HAP-1 (cell line): Measurements from ENCODE around the gene HPGDS.
"Not testable (repeated sequence)": the region's sequence is repeated elsewhere in the genome, so short reads cannot be mapped to it uniquely, and the experiment has no call there.

Experiments used
- DNase-seq, 2 experiments: peaks; one replicate each; pipeline ENCODE4 v3.0.0-alpha.2; 2016 to 2020; ENCODE audit warnings: low spot score in 2 of 2
- H3K27me3 ChIP-seq: fragments of 250-450 bp; sonication (Bioruptor Pico); 2 replicates; pipeline ENCODE4 v1.5.1; 2020; ENCODE audit warnings: low read depth, mild to moderate bottlenecking, moderate library complexity
- H3K36me3 ChIP-seq: fragments of 250-450 bp; sonication (Bioruptor Pico); replicated peaks from 2 replicates; pipeline ENCODE4 v1.5.1; 2020; ENCODE audit warnings: mild to moderate bottlenecking
- H3K4me1 ChIP-seq: fragments of 250-450 bp; sonication (Bioruptor Pico); 2 replicates; pipeline ENCODE4 v1.5.1; 2020; ENCODE audit warnings: mild to moderate bottlenecking
- H3K4me3 ChIP-seq: fragments of 250-450 bp; sonication (Bioruptor Pico); 2 replicates; pipeline ENCODE4 v1.5.1; 2020; ENCODE audit warnings: mild to moderate bottlenecking, moderate library complexity
- H3K9me3 ChIP-seq: fragments of 250-450 bp; sonication (Bioruptor Pico); 2 replicates; pipeline ENCODE4 v1.5.1; 2020; ENCODE audit warnings: mild to moderate bottlenecking, moderate library complexity
- in situ Hi-C: fragments of 300-500 bp; cut with MboI; formaldehyde crosslinking; loops from 3 replicates; pipeline ENCODE4 v1.14.3; 2020; ENCODE audit warnings: low sequenced_read_pairs, inconsistent platforms, mixed read lengths

HPGDS gene

DNA sequence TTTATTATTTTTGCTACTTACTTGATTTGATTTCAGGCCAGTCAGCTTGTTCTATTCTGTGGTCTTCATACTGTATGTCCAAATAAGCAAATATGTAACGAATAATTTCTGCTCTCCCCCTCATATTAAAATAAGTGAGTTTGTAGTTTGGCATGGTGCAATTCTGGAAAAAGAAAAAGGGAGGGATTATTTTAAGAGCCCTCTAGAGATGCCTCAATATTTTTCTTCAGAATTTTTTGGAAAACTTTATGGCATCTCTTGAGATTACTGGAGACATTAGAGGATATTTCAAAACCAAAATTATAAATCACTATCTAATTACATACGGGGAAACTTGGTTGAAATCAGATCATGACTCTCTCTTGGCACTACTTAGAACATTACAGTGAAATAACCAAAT, 8.2 kb downstream of the HPGDS start:
- in situ Hi-C loops = no loop called here
- DNase-seq = no peak
- H3K4me1 ChIP-seq = no peaks in the 10 kb centered on the region

DNA sequence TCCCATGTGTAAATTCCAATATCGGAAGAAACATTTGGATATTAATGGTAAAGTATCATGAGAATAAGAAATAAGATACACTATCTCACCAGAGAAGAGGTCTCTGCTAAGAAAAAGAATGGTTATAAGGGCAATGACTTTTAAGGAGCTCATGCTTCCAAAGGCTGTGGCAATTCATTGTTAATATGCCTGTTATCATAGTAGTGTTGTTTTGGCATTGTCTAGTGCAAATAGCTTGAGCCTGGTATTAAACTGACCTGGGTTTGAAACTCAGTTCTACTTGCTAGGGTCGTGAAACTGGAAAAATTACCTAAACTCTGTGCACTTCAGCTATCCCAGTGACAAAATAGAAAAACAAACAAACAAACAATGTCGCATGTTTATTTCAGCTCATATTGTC, 8.8 kb downstream of the HPGDS start:
- no peaks in the 10 kb centered on the region for H3K36me3 ChIP-seq
- no peaks in the 10 kb centered on the region for H3K4me1 ChIP-seq
- no peak for DNase-seq
- no peaks in the 10 kb centered on the region for H3K9me3 ChIP-seq
- H3K27me3 ChIP-seq = no peaks in the 10 kb centered on the region
- H3K4me3 ChIP-seq = no peak overlapping the region
- in situ Hi-C loops = no loop called here

More for the DNA sequence above, 8.2 kb downstream of the HPGDS start:
- no peak overlapping the region for H3K4me3 ChIP-seq
- H3K36me3 ChIP-seq = no peaks in the 10 kb centered on the region
- no peaks in the 10 kb centered on the region for H3K27me3 ChIP-seq
- no peaks in the 10 kb centered on the region for H3K9me3 ChIP-seq

DNA sequence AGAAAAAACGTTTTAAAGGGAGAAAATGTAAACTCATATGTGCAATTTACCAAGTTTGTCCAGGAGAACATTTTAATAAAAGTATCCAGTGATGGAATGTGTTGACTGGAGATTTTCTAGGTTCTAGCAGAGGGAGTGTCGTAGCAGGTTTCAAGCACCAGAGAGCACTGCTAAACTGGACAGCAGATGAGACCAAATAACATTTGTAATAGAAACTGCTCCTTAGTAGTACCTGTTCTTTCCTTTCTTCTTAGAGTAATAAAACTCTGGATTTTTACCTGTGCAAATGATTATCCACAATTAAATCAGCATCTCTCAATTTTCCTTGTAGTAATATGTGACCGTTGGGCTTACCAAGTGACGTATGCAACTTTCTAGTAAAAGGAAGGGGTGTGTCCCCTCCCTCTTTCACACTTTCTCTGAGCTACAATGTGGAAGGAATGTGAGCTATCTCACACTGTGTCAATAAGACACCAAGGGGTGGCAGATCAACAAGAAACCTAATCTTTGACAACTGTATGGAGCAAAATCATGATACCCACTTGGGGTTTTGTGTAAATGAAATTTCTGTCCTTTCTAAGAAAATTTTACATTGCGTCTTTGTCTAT, 9.5 kb downstream of the HPGDS start:
- Histone ChIP-seq H3K9me3 (no peaks in the 10 kb centered on the region), H3K4me3 (no peak overlapping the region), H3K4me1 (no peaks in the 10 kb centered on the region), H3K36me3 (no peaks in the 10 kb centered on the region), H3K27me3 (no peaks in the 10 kb centered on the region)
- no peak for DNase-seq
- in situ Hi-C loops = no loop called here

DNA sequence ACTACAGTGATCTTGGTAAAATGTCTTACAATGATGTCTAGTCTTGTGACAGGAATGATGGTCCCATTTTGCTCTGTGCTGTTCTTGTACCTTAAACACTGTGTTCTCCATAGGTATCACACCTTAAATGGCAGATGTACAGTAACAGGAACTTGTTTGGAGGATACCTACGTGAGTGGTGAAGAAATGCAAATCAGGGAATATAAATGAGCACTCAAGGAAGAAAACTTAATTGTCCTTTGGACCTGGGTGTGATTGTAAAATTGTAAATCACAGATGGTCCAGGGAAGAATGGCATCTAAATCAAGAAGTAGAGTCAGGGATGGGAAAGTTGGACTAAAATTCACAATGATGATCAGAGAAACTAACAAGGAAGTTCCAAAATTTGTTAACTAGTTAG, 12.7 kb downstream of the HPGDS start:
- DNase-seq = no peak
- Histone ChIP-seq H3K9me3 (peaks cover 6% of the 10 kb centered on the region), H3K27me3 (no peaks in the 10 kb centered on the region), H3K36me3 (no peaks in the 10 kb centered on the region), H3K4me3 (no peak overlapping the region), H3K4me1 (no peaks in the 10 kb centered on the region)
- in situ Hi-C loops = no loop called here

DNA sequence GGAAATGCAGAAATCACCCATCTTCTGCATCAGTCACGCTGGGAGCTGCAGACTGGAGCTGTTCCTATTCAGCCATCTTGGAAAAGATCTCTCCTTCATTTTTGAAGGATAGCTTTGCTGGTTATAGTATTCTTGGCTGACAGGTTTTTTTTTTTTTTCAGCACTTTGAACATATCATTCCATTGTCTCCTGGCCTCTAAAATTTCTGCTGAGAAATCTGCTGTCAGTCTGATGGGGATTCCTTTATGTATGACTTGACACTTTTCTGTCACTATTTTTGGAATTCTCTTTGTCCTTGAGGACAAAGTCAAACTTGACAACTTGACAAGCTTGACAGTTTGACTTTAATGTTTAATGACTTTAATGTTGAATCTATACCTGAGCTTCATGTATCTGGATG, 16.8 kb downstream of the HPGDS start:
- no peaks in the 10 kb centered on the region for H3K27me3 ChIP-seq
- H3K9me3 ChIP-seq = peaks cover 6% of the 10 kb centered on the region
- DNase-seq = no peak
- no peak overlapping the region for H3K4me3 ChIP-seq
- no peaks in the 10 kb centered on the region for H3K36me3 ChIP-seq
- in situ Hi-C loops = no loop called here
- H3K4me1 ChIP-seq = no peaks in the 10 kb centered on the region

DNA sequence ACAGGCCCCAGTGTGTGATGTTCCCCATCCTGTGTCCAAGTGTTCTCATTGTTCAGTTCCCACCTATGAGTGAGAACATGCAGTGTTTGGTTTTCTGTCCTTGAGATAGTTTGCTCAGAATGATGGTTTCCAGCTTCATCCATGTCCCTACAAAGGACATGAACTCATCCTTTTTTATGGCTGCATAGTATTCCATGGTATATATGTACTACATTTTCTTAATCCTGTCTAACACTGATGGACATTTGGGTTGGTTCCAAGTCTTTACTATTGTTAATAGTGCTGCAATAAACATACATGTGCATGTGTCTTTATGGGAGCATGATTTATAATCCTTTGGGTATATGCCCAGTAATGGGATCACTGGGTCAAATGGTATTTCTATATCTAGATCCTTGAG, 22.7 kb downstream of the HPGDS start:
- DNase-seq, H3K9me3 ChIP-seq, H3K27me3 ChIP-seq, in situ Hi-C loops, H3K4me1 ChIP-seq, H3K36me3 ChIP-seq, H3K4me3 ChIP-seq: not testable (repeated sequence)

DNA sequence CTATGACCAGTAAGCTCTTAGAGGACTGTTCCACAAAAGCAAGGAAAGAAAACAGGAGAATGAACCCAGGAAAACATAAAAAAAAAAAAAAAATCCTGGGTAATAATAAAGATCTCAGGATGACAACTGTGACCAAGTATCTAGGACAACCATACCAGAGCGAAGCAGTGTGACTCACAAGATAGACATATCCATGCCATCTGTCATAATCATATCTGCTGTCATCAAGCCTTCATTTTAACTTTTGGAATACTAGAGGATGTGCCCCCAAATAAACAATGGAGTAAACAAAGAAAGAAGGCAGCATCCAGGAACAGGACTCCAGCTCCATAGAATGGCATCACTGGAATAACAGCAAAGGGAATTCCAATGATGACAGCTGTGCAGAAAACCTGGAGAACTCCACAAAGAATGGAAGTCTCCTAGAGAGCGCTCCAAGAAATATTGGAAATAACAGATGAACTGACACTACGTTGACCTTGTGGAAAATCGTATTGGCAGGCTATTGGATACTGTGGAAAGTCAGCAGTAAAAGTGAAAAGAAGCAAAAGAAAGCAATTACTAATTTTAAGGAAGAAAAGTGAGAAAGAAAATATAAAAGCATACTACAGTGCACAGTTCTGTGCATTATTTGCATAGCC, 35.3 kb downstream of the HPGDS start:
- no peaks in the 10 kb centered on the region for H3K9me3 ChIP-seq
- H3K27me3 ChIP-seq = no peaks in the 10 kb centered on the region
- H3K4me3 ChIP-seq = no peak overlapping the region
- in situ Hi-C loops = loop anchor here (10.0 kb wide), 1 partner anchor 87 kb away; no protein-coding TSS in a partner anchor
- no peak for DNase-seq
- H3K36me3 ChIP-seq = no peaks in the 10 kb centered on the region
- no peaks in the 10 kb centered on the region for H3K4me1 ChIP-seq

DNA sequence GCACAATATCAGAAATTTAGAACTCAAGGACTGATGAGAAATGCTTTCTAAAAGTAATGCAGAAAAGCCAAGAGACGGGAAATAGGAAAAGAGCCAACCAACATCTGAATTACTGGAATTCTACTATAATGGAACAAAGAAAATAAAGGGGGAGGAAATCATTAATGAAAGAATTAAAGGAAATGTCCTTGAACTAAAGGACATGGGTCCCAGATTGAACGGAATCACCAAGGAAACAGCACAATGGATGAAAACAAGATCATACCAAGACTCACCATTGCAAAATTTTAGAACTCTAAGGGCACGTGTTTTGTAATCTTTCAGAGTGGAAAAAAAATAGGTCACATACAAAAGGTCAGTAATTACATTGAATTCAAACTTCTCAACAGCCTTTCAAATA, 35.9 kb downstream of the HPGDS start:
- H3K4me1 ChIP-seq = no peaks in the 10 kb centered on the region
- no peaks in the 10 kb centered on the region for H3K36me3 ChIP-seq
- no peaks in the 10 kb centered on the region for H3K9me3 ChIP-seq
- no peak overlapping the region for H3K4me3 ChIP-seq
- H3K27me3 ChIP-seq = no peaks in the 10 kb centered on the region
- no peak for DNase-seq
- in situ Hi-C loops = loop anchor here (10.0 kb wide), 1 partner anchor 88 kb away; no protein-coding TSS in a partner anchor

DNA sequence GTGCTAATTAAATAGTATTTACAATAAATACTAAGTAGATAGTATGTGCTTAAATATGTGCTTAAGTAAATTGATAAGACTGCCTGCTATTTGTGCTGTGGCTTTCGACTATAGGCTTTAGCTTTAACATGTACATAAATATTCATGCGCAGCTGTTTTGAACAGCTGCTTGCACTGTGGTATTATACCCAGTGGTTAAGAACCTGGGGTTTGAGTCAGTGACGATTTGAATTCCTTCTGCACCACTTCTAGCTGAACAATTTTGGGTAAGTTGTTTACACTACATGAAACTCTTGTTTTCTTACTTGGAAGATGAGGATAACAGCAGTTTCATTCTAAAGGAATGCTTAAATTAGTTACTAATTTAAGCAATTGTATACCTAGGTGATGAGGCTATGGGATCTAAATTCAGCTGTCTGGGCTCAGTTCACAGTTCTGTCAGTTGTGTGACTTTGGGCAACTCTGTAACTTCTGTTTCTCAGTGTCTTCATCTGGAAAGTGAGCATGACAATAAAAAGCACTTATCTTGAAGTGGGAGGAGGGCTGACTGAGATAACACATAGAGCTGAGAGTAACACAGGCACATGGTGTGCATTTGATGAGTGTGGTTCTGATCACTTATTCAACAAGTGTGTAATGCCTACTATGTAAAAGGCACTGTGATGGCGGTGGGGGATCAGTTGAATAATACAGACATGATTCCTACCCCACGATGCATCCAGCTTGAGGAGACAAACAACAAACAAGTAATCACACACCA, 37.0 kb downstream of the HPGDS start:
- Histone ChIP-seq H3K27me3 (no peaks in the 10 kb centered on the region), H3K9me3 (no peaks in the 10 kb centered on the region), H3K4me3 (no peak overlapping the region), H3K4me1 (no peaks in the 10 kb centered on the region), H3K36me3 (no peaks in the 10 kb centered on the region)
- in situ Hi-C loops = loop anchor here (10.0 kb wide), 1 partner anchor 89 kb away; no protein-coding TSS in a partner anchor
- DNase-seq = no peak

DNA sequence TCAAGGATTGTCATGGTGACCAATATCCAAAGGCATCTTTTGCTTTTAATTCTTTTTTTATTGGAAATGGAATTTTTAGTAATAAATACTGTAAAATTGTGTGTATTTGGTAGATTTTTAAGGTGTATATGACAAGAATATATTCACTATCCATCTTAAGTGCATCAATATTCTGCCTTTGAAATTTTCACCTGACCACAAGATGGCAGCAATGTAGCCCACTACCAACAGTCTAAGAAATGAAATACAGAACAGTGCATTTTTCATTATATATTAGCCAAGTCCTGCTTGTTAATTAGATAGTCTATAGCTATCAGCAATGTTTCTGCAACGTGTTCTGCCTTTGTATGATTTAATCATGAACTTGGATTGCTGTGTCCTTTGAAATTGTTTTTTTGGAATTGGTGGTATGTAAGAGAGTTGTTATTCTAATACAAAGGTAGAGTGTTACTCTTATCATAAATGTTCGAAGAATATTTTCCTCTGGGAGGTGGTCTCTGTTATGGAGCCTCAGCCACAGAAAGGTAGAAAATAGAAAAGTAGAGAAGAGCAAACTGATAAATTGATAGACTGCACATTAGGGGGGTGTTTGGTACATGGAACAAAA, 38.2 kb downstream of the HPGDS start:
- Histone ChIP-seq H3K27me3 (no peaks in the 10 kb centered on the region), H3K9me3 (no peaks in the 10 kb centered on the region), H3K4me3 (no peak overlapping the region), H3K36me3 (no peaks in the 10 kb centered on the region), H3K4me1 (no peaks in the 10 kb centered on the region)
- DNase-seq = peak in 1 of 2 experiments; percentile 45
- in situ Hi-C loops = loop anchor here (10.0 kb wide), 1 partner anchor 90 kb away; no protein-coding TSS in a partner anchor

DNA sequence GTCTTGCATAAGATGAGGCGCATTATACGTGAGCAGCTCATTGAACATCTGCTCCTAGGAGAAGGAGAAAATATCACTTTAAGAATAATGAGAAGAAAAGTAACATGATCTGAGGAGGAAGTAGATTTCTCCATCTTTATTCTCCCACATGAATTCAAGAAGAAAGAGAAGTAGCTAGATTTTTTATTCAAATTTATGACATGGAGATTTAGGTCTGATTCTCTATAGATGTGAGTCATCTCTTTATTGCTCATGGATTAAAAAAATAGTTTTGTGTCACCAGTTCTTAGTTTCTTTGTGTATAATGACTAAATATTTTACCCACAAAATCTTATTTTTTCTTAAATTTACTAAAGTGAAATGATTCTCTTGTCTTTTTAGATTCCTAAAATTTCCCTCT, 40.4 kb downstream of the HPGDS start:
- Histone ChIP-seq H3K4me1 (no peaks in the 10 kb centered on the region), H3K9me3 (no peaks in the 10 kb centered on the region), H3K36me3 (no peaks in the 10 kb centered on the region), H3K27me3 (no peaks in the 10 kb centered on the region), H3K4me3 (no peak overlapping the region)
- in situ Hi-C loops = loop anchor here (10.0 kb wide), 1 partner anchor 93 kb away; no protein-coding TSS in a partner anchor
- DNase-seq = no peak

DNA sequence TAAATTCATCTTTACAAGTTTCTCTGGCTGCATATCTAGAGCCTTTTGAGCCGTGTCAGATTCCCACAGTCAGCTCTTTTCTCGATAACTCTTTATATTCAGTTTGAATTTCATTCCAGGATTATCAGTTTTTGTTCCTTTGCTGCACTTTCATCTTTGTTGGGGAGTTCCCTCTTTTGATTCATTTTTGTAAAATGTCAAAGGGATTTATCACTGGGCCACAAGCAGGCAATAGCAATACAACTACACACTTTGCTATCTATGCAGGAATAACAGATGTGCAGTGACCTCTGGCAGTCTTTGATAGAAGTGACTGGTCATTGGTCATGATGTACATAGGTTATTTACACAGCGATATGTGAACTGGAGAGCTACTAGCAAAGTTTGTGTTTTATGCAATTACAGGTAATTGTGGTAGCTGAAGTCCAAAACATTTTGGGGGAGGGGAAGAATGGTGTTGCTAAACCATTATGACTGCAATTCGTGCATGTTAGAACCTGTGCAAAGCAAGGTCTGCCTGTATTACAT, 43.8 kb downstream of the HPGDS start:
- H3K4me1 ChIP-seq = no peaks in the 10 kb centered on the region
- H3K27me3 ChIP-seq = no peaks in the 10 kb centered on the region
- no peaks in the 10 kb centered on the region for H3K9me3 ChIP-seq
- no peaks in the 10 kb centered on the region for H3K36me3 ChIP-seq
- in situ Hi-C loops = no loop called here
- H3K4me3 ChIP-seq = no peak overlapping the region
- no peak for DNase-seq

DNA sequence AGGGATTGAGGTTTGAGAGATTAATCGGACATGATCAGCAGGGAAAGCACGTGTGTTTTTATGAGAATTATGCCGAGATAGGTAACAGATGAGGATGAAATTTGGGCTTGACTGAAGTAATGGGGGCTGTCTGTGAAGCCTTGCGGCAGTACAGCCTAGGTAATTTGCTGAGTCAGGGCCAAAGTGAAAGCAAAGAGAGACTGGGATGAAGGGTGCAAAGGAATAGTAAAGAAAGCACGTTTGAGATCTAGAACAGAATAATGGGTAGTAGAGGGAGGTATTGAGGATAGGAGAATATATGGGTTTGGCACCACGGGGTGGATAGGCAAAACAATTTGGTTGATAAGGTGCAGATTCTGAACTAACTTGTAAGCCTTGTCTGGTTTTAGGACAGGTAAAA, 47.2 kb downstream of the HPGDS start:
- H3K4me3 ChIP-seq, DNase-seq, in situ Hi-C loops, H3K27me3 ChIP-seq, H3K9me3 ChIP-seq, H3K36me3 ChIP-seq: not testable (repeated sequence)
- peaks cover 13% of the 10 kb centered on the region for H3K4me1 ChIP-seq
